ENCODE results near the gene FBXO31.

The FBXO31 gene

DNA sequence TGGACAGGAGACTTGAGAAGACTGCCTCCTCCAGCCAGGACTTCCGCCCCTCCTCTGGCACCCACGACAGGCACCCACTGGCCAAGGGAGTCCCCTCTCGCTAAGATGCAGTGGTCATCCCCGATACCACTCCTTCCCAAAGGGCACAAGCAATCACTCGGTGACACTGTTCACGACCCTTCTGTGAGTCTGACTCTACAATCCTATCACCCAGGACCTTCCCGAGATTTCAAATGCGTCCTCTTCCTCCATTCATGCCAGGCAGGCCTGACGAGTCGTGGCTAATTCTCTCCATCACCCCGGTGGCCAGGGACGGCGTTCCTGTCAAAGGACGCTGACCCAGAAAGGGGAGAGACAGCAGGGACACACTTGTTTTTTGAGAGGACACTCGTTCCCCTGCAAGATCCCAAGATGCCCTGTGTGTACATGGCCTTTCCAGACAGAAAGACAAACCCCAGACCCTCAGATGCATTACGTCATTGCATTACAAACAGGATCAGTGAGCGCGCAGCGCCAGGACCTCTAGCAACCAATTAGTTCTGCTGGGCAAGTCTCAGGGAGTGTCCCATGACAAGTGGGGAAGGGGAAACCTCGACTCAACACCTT lies 12.2 kb downstream of the FBXO31 start:
- ChIA-PET CTCF (interaction anchor here (0.7 kb wide), 1 partner anchor 1623 kb away, joined by 7 read pairs; no protein-coding TSS in a partner anchor), POLR2A (no interaction called here)
- Histone ChIP-seq H3K36me3 (ENCODE audit: control insufficient read depth in 2 of 2, insufficient read depth in 1 of 2, low read length in 2 of 2) (no peaks in the 10 kb centered on the region; a peak in 1 of 3 replicates), H3K27ac (ENCODE audit: extremely low read depth, low read depth, low read length) (no peak overlapping the region), H3K4me1 (ENCODE audit: control insufficient read depth, insufficient read depth, low read length) (no peaks in the 10 kb centered on the region), H3K9me3 (ENCODE audit: control insufficient read depth, insufficient read depth, low read depth, low read length) (no peaks in the 10 kb centered on the region), H3K4me3 (ENCODE audit: low read depth, low read length) (no peak overlapping the region)
- TF ChIP-seq, protein P1, sequence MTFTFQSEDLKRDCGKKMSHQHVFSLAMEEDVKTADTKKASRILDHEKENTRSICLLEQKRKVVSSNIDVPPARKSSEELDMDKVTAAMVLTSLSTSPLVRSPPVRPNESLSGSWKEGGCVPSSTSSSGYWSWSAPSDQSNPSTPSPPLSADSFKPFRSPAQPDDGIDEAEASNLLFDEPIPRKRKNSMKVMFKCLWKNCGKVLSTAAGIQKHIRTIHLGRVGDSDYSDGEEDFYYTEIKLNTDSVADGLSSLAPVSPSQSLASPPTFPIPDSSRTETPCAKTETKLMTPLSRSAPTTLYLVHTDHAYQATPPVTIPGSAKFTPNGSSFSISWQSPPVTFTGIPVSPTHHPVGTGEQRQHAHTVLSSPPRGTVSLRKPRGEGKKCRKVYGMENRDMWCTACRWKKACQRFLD (tag by site-specific recombination; IDR thresholded peaks at IDR 0.05): no peak
- TF ChIP-seq, protein P2, sequence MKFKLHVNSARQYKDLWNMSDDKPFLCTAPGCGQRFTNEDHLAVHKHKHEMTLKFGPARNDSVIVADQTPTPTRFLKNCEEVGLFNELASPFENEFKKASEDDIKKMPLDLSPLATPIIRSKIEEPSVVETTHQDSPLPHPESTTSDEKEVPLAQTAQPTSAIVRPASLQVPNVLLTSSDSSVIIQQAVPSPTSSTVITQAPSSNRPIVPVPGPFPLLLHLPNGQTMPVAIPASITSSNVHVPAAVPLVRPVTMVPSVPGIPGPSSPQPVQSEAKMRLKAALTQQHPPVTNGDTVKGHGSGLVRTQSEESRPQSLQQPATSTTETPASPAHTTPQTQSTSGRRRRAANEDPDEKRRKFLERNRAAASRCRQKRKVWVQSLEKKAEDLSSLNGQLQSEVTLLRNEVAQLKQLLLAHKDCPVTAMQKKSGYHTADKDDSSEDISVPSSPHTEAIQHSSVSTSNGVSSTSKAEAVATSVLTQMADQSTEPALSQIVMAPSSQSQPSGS (tag by site-specific recombination; IDR thresholded peaks at IDR 0.05; ENCODE audit: low read depth): peak; percentile 76; the same call in 1 of the 2 replicates

DNA sequence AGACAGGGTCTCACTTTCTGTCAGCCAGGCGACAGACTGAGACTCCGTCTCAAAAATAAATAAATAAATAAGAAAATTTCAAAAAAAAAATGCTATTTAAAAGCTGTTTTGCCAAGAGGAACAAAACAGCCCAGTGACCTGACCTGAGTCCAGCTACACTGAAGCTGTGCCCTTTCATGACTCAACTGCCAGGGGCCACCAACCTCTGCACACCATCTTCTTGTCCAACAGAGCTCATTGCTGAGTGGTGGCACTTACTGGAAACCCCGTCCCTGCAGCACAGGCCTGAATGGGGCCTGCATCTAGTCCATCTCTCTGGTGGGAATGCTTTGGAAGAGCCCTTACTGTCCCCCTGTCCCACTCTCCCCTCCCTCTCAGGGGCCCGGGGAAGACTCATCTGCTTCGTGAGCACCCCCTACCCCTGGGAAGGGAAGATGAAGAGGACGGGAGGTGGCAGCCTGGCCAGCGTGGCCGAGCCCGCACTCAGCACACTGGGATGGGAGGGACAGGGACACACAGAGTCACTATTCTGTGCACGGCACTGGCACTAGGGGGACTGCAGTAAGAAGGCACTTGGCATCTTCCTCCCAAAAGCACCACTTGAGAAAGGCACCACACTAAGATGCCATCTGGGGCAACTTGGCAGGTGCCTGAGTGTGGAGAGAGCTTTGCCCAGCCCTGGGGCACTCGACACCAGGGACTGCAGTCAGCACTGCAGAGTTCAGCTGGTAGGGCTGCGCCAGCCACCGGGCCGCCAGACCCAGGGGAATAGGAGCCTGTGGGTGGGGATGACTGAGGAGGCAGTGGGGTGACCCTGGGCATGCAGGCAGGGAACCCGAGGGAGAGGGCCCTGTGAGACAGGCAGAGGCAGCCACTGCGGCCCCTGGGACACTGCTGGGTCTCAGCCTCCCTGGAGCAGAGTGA lies 13.5 kb downstream of the FBXO31 start:
- no peaks in the 10 kb centered on the region for H3K9me3 ChIP-seq (ENCODE audit: control insufficient read depth, insufficient read depth, low read depth, low read length)
- H3K36me3 ChIP-seq (ENCODE audit: control insufficient read depth in 2 of 2, insufficient read depth in 1 of 2, low read length in 2 of 2): no peaks in the 10 kb centered on the region; a peak in 1 of 3 replicates
- TF ChIP-seq KLF16 (tag by site-specific recombination; IDR thresholded peaks at IDR 0.05): no peak
- no peak for TF ChIP-seq ZNF292 (tag by site-specific recombination; IDR thresholded peaks at IDR 0.05; ENCODE audit: borderline replicate concordance, low read depth)
- no peak for TF ChIP-seq ZNF747 (tag by site-specific recombination; IDR thresholded peaks at IDR 0.05)
- TF ChIP-seq ZNF169 (tag by site-specific recombination; IDR thresholded peaks at IDR 0.05): no peak
- TF ChIP-seq, protein P3, sequence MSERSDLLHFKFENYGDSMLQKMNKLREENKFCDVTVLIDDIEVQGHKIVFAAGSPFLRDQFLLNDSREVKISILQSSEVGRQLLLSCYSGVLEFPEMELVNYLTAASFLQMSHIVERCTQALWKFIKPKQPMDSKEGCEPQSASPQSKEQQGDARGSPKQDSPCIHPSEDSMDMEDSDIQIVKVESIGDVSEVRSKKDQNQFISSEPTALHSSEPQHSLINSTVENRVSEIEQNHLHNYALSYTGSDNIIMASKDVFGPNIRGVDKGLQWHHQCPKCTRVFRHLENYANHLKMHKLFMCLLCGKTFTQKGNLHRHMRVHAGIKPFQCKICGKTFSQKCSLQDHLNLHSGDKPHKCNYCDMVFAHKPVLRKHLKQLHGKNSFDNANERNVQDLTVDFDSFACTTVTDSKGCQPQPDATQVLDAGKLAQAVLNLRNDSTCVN (tag by site-specific recombination; optimal IDR thresholded peaks at IDR 0.05): no peak
- no peak for TF ChIP-seq ZNF677 (tag by site-specific recombination; IDR thresholded peaks at IDR 0.05)
- no peak for TF ChIP-seq ZBTB1 (tag by site-specific recombination; IDR thresholded peaks at IDR 0.05)
- no peak for TF ChIP-seq ZNF544 (tag by site-specific recombination; IDR thresholded peaks at IDR 0.05)
- TF ChIP-seq, protein P4, sequence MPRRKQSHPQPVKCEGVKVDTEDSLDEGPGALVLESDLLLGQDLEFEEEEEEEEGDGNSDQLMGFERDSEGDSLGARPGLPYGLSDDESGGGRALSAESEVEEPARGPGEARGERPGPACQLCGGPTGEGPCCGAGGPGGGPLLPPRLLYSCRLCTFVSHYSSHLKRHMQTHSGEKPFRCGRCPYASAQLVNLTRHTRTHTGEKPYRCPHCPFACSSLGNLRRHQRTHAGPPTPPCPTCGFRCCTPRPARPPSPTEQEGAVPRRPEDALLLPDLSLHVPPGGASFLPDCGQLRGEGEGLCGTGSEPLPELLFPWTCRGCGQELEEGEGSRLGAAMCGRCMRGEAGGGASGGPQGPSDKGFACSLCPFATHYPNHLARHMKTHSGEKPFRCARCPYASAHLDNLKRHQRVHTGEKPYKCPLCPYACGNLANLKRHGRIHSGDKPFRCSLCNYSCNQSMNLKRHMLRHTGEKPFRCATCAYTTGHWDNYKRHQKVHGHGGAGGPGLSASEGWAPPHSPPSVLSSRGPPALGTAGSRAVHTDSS (tag by site-specific recombination; IDR thresholded peaks at IDR 0.05): no peak
- no peak for TF ChIP-seq ZNF768 (tag by site-specific recombination; IDR thresholded peaks at IDR 0.05)
- TF ChIP-seq, protein P5, sequence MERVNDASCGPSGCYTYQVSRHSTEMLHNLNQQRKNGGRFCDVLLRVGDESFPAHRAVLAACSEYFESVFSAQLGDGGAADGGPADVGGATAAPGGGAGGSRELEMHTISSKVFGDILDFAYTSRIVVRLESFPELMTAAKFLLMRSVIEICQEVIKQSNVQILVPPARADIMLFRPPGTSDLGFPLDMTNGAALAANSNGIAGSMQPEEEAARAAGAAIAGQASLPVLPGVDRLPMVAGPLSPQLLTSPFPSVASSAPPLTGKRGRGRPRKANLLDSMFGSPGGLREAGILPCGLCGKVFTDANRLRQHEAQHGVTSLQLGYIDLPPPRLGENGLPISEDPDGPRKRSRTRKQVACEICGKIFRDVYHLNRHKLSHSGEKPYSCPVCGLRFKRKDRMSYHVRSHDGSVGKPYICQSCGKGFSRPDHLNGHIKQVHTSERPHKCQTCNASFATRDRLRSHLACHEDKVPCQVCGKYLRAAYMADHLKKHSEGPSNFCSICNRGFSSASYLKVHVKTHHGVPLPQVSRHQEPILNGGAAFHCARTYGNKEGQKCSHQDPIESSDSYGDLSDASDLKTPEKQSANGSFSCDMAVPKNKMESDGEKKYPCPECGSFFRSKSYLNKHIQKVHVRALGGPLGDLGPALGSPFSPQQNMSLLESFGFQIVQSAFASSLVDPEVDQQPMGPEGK (tag by site-specific recombination; IDR thresholded peaks at IDR 0.05): no peak
- TF ChIP-seq ZNF423 (tag by site-specific recombination; IDR thresholded peaks at IDR 0.05): no peak
- TF ChIP-seq ZNF558 (tag by site-specific recombination; IDR thresholded peaks at IDR 0.05): no peak
- TF ChIP-seq ZNF324 (tag by site-specific recombination; IDR thresholded peaks at IDR 0.05): no peak
- no peak for TF ChIP-seq ZNF433 (tag by site-specific recombination; IDR thresholded peaks at IDR 0.05; ENCODE audit: low read depth)
- TF ChIP-seq ZNF585B (tag by site-specific recombination; IDR thresholded peaks at IDR 0.05): no peak
- ChIA-PET CTCF (no interaction called here), POLR2A (no interaction called here)
- no peak overlapping the region for H3K27ac ChIP-seq (ENCODE audit: extremely low read depth, low read depth, low read length)
- no peaks in the 10 kb centered on the region for H3K4me1 ChIP-seq (ENCODE audit: control insufficient read depth, insufficient read depth, low read length)
- H3K4me3 ChIP-seq (ENCODE audit: low read depth, low read length): no peak overlapping the region

Data from HEK293 (cell line).